ENCODE data around the gene ZBTB2. TPM values are rescaled to one million over a fixed set of nuclear protein-coding genes. Genes with fewer than 3 reads are reported as not detected.

ZBTB2 gene
- total RNA-seq, 1 experiment from 2014 or later = 20.3 TPM

- no peak overlapping the region for H2AFZ ChIP-seq (ENCODE audit: low read length)
- H3K9me2 ChIP-seq (replicated peaks; ENCODE audit: low read length) = no peaks in the 10 kb centered on the region
- peaks cover 25% of the 10 kb centered on the region for H3K79me2 ChIP-seq (ENCODE audit: low read length)
- intact Hi-C loops (cut with micrococcal nuclease) = no loop called here
- DNase-seq (no peak), ATAC-seq (no peak)
- no peak overlapping the region for H3K27ac ChIP-seq (ENCODE audit: low read length)
- no peaks in the 10 kb centered on the region for H3K27me3 ChIP-seq (ENCODE audit: low read length)
- no peaks in the 10 kb centered on the region for H3K9me3 ChIP-seq (ENCODE audit: low read length)
- no peaks in the 10 kb centered on the region for H3K4me1 ChIP-seq (ENCODE audit: insufficient read depth, low read length)
- H3K9ac ChIP-seq (ENCODE audit: low read length) = no peak overlapping the region
- BruUV-seq (replicated peaks) = no TSS peak
- ChIA-PET CTCF (no interaction called here), POLR2A (ENCODE audit: unreplicated experiment) (no interaction called here)
- no peak overlapping the region for H3K4me2 ChIP-seq (ENCODE audit: low read length)
- peaks cover 11% of the 10 kb centered on the region; the same call in 1 of the 2 replicates for H4K20me1 ChIP-seq (ENCODE audit: low read length)
- TF ChIP-seq EZH2phosphoT487 (IDR thresholded peaks at IDR 0.05; ENCODE audit: borderline replicate concordance, low read length) = no peak
- TF ChIP-seq EZH2 (IDR thresholded peaks at IDR 0.05; ENCODE audit: low read length, unreplicated experiment) = no peak
- TF ChIP-seq CTCF (conservative IDR thresholded peaks at IDR 0.05; ENCODE audit: low read depth, low read length) = no peak
- H3F3A ChIP-seq (ENCODE audit: low read length, unreplicated experiment) = no peaks in the 10 kb centered on the region
- peaks cover 30% of the 10 kb centered on the region for H3K36me3 ChIP-seq (ENCODE audit: low read depth, low read length)
- no peak overlapping the region for H3K4me3 ChIP-seq (ENCODE audit: low read length)
Observed at GRCh38 chr6:151340219-151340978, 51.0 kb downstream of the ZBTB2 start.

GRCh38 chr6:151339369-151339768, 52.0 kb downstream of the ZBTB2 start:
- peaks cover 11% of the 10 kb centered on the region; the same call in 1 of the 2 replicates for H4K20me1 ChIP-seq (ENCODE audit: low read length)
- H3K9ac ChIP-seq (ENCODE audit: low read length) = no peak overlapping the region
- intact Hi-C loops (cut with micrococcal nuclease) = loop anchor here (10.0 kb wide), 1 partner anchor 925 kb away; no protein-coding TSS in a partner anchor
- no peaks in the 10 kb centered on the region for H3K4me1 ChIP-seq (ENCODE audit: insufficient read depth, low read length)
- peaks cover 31% of the 10 kb centered on the region for H3K36me3 ChIP-seq (ENCODE audit: low read depth, low read length)
- H3K4me3 ChIP-seq (ENCODE audit: low read length) = no peak overlapping the region
- no TSS peak for BruUV-seq (replicated peaks)
- DNase-seq (no peak), ATAC-seq (no peak)
- H3K79me2 ChIP-seq (ENCODE audit: low read length) = peaks cover 25% of the 10 kb centered on the region
- TF ChIP-seq CTCF (conservative IDR thresholded peaks at IDR 0.05; ENCODE audit: low read depth, low read length) (no peak), EZH2phosphoT487 (IDR thresholded peaks at IDR 0.05; ENCODE audit: borderline replicate concordance, low read length) (no peak), EZH2 (IDR thresholded peaks at IDR 0.05; ENCODE audit: low read length, unreplicated experiment) (no peak)
- H3K9me3 ChIP-seq (ENCODE audit: low read length) = no peaks in the 10 kb centered on the region
- H3K9me2 ChIP-seq (replicated peaks; ENCODE audit: low read length) = no peaks in the 10 kb centered on the region
- H2AFZ ChIP-seq (ENCODE audit: low read length) = no peak overlapping the region
- no peak overlapping the region for H3K27ac ChIP-seq (ENCODE audit: low read length)
- H3K4me2 ChIP-seq (ENCODE audit: low read length) = no peak overlapping the region
- H3K27me3 ChIP-seq (ENCODE audit: low read length) = no peaks in the 10 kb centered on the region
- H3F3A ChIP-seq (ENCODE audit: low read length, unreplicated experiment) = no peaks in the 10 kb centered on the region
- POLR2A ChIA-PET (ENCODE audit: unreplicated experiment) = no interaction called here
- CTCF ChIA-PET = no interaction called here

DNA sequence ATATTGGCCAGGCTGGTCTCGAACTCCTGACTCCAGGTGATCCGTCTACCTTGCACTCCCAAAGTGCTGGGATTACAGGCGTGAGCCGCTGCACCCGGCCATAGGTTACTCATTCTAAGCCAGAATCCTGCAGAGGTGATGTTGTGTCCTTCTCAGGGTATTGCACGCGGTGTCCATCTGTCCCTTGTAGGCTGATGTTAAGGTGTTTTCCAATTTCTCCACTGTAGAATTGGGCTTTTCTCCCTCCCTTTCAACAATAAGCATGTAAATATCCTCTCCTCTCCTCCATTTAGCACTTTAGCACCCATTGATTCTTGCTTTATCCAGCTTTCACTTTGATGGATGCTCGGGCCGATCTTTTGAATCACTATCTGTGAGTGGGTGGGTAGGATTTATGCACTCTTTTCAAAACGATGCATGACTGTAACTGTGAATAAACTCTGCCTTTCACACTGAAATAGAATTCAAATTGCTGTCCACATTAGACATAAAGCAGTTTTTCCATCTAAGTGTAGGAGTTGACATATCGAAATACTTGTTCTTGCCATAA, 52.6 kb downstream of the ZBTB2 start:
- Histone ChIP-seq H4K20me1 (ENCODE audit: low read length) (peaks cover 11% of the 10 kb centered on the region; the same call in 1 of the 2 replicates), H3K9me2 (replicated peaks; ENCODE audit: low read length) (no peaks in the 10 kb centered on the region), H3K9me3 (ENCODE audit: low read length) (no peaks in the 10 kb centered on the region), H3K4me1 (ENCODE audit: insufficient read depth, low read length) (no peaks in the 10 kb centered on the region), H3K4me2 (ENCODE audit: low read length) (no peak overlapping the region), H3K79me2 (ENCODE audit: low read length) (peaks cover 20% of the 10 kb centered on the region), H3K4me3 (ENCODE audit: low read length) (no peak overlapping the region), H3K27ac (ENCODE audit: low read length) (no peak overlapping the region), H3K36me3 (ENCODE audit: low read depth, low read length) (peaks cover 29% of the 10 kb centered on the region), H3K9ac (ENCODE audit: low read length) (no peak overlapping the region), H2AFZ (ENCODE audit: low read length) (no peak overlapping the region), H3K27me3 (ENCODE audit: low read length) (no peaks in the 10 kb centered on the region), H3F3A (ENCODE audit: low read length, unreplicated experiment) (no peaks in the 10 kb centered on the region)
- intact Hi-C loops (cut with micrococcal nuclease) = loop anchor here (10.0 kb wide), 1 partner anchor 924 kb away; no protein-coding TSS in a partner anchor
- DNase-seq (no peak), ATAC-seq (no peak)
- BruUV-seq (replicated peaks) = no TSS peak
- POLR2A ChIA-PET (ENCODE audit: unreplicated experiment) = no interaction called here
- CTCF ChIA-PET = no interaction called here
- no peak for TF ChIP-seq CTCF (conservative IDR thresholded peaks at IDR 0.05; ENCODE audit: low read depth, low read length)
- TF ChIP-seq EZH2phosphoT487 (IDR thresholded peaks at IDR 0.05; ENCODE audit: borderline replicate concordance, low read length) = no peak
- TF ChIP-seq EZH2 (IDR thresholded peaks at IDR 0.05; ENCODE audit: low read length, unreplicated experiment) = no peak
